G401 (cell line): Measurements from ENCODE around the gene PLEKHA7. TPM values are rescaled to one million over a fixed set of nuclear protein-coding genes. Genes with fewer than 3 reads are reported as not detected.
"Not testable (repeated sequence)": the region's sequence is repeated elsewhere in the genome, so short reads cannot be mapped to it uniquely, and the experiment has no call there.

Experiments
- DNase-seq: peaks from one replicate; pipeline ENCODE4 v3.0.0-alpha.2; 2015; ENCODE audit warnings: low spot score
- in situ Hi-C: cut with HindIII; loops from 2 replicates; pipeline ENCODE4 v1.10.0; 2016; ENCODE audit warnings: low sequenced_read_pairs, mixed read lengths
- total RNA-seq: library from RNA; depleted of rRNA; stranded (reverse); fragments of >200 nt; shearing (Covaris generic); gene quantifications from 2 replicates; pipeline ENCODE4 v1.2.3, GENCODE V29; 2014; rRNA removed

PLEKHA7 gene
- total RNA-seq = 0.03 and 0.37 TPM in 2 replicates

- in situ Hi-C loops = no loop called here
- no peak for DNase-seq
Observed at GRCh38 chr11:17014321-17014832, at the start of gene PLEKHA7. TSS of gene PLEKHA7 (minus strand) at chr11:17014414. CDS start at chr11:17014401, 13 bp downstream.

GRCh38 chr11:17063171-17064002 is 49.2 kb upstream of the PLEKHA7 start:
- in situ Hi-C loops = no loop called here
- DNase-seq = peak; percentile 14

GRCh38 chr11:17051146-17051545 is 36.9 kb upstream of the PLEKHA7 start:
- DNase-seq, in situ Hi-C loops: not testable (repeated sequence)

- in situ Hi-C loops = not testable (repeated sequence)
Observed at GRCh38 chr11:17048491-17048890, 34.3 kb upstream of the PLEKHA7 start.

GRCh38 chr11:17046690-17047089 is 32.5 kb upstream of the PLEKHA7 start:
- in situ Hi-C loops = no loop called here
- DNase-seq = no peak

More at GRCh38 chr11:17048491-17048890, 34.3 kb upstream of the PLEKHA7 start:
- DNase-seq = not testable (repeated sequence)

- DNase-seq = peak; percentile 2
- in situ Hi-C loops = no loop called here
Observed at GRCh38 chr11:17036666-17037658, 22.7 kb upstream of the PLEKHA7 start.

- in situ Hi-C loops, DNase-seq: not testable (repeated sequence)
Observed at GRCh38 chr11:17034027-17034426, 19.8 kb upstream of the PLEKHA7 start.

- in situ Hi-C loops = no loop called here
- no peak for DNase-seq
Observed at GRCh38 chr11:17026487-17027082, 12.4 kb upstream of the PLEKHA7 start.

GRCh38 chr11:17024924-17025323 is 10.7 kb upstream of the PLEKHA7 start:
- DNase-seq = no peak
- in situ Hi-C loops = no loop called here

- DNase-seq = no peak
- in situ Hi-C loops = no loop called here
Observed at GRCh38 chr11:17021511-17021910, 7.3 kb upstream of the PLEKHA7 start.

GRCh38 chr11:17020831-17021230 is 6.6 kb upstream of the PLEKHA7 start:
- no peak for DNase-seq
- in situ Hi-C loops = no loop called here

GRCh38 chr11:17019232-17019631 is 5.0 kb upstream of the PLEKHA7 start:
- in situ Hi-C loops = no loop called here
- no peak for DNase-seq

- DNase-seq = no peak
- in situ Hi-C loops = no loop called here
Observed at GRCh38 chr11:17015627-17016126, 1.5 kb upstream of the PLEKHA7 start.

GRCh38 chr11:17014833-17015626 is 816 bp upstream of the PLEKHA7 start:
- in situ Hi-C loops = no loop called here
- no peak for DNase-seq

- DNase-seq = no peak
- in situ Hi-C loops = no loop called here
Observed at GRCh38 chr11:17013548-17014320, 480 bp downstream of the PLEKHA7 start.

- peak; percentile 5 for DNase-seq
- in situ Hi-C loops = no loop called here
Observed at GRCh38 chr11:17012712-17013547, 1.3 kb downstream of the PLEKHA7 start.

- in situ Hi-C loops = no loop called here
- no peak for DNase-seq
Observed at GRCh38 chr11:17012179-17012578, 2.0 kb downstream of the PLEKHA7 start.
